ENCODE data around the gene PPP4R3C. TPM values are rescaled to one million over a fixed set of nuclear protein-coding genes. Genes with fewer than 3 reads are reported as not detected.

Gene PPP4R3C
- total and polyA plus RNA-seq, 2 of the 13 experiments (the other 11 are each of a cell fraction or from before 2014, with no cell fraction given), result not detected

DNA sequence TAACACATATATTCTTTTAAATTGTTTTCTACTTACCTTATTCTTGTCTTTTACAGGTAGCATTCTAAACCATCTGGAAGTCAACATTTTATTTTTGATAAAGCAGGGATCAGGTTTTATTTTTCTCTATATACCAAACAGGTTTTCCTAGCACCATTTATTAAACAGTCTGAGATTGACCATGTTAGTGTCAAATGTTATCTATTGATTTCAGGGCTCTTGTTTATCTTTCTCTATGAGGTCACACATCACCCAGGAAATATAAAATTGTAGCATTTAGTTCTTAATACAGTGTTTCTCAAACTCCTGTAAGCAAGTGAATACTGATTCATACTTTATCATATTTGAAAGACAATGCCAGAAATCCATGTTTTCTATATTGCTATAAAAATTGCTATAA, 28.1 kb downstream of the PPP4R3C start:
- no peak for ATAC-seq
- BruUV-seq (replicated peaks), result no TSS peak
- DNase-seq (ENCODE audit: low spot score), result no peak
- Histone ChIP-seq H3K4me2 (ENCODE audit: low read depth, low read length) (no peak overlapping the region), H2AFZ (ENCODE audit: low read length) (no peak overlapping the region), H3K36me3 (replicated peaks in 1 of 2; ENCODE audit: control insufficient read depth in 1 of 2, insufficient read depth in 2 of 2, low read length in 2 of 2) (no peaks in the 10 kb centered on the region), H3K9ac (ENCODE audit: insufficient read depth, low read depth, low read length) (no peak overlapping the region), H3K9me3 (ENCODE audit: low read length) (no peaks in the 10 kb centered on the region), H3K4me1 (ENCODE audit: insufficient read depth, low read length) (peaks cover 21% of the 10 kb centered on the region), H4K20me1 (ENCODE audit: insufficient read depth, low read length) (no peaks in the 10 kb centered on the region), H3K4me3 (replicated peaks in 1 of 3; ENCODE audit: insufficient read depth in 1 of 3, low read depth in 2 of 3, low read length in 3 of 3) (no peak overlapping the region), H3K27ac (ENCODE audit: extremely low read length, insufficient read depth, low read length) (no peak overlapping the region), H3K79me2 (ENCODE audit: insufficient read depth, low read length) (no peaks in the 10 kb centered on the region), H3K27me3 (ENCODE audit: control insufficient read depth in 1 of 2, insufficient read depth in 2 of 2, low read length in 2 of 2) (no peaks in the 10 kb centered on the region)
- in situ Hi-C loops (cut with HindIII; ENCODE audit: extremely low pct_ligation_motif_present, low pct_unique_long_range_greater_than_20kb), result no loop called here
- no peak for FAIRE-seq
- TF ChIP-seq ZNF282 (IDR thresholded peaks at IDR 0.05; ENCODE audit: partially characterized antibody), result no peak
- TF ChIP-seq, protein P1, sequence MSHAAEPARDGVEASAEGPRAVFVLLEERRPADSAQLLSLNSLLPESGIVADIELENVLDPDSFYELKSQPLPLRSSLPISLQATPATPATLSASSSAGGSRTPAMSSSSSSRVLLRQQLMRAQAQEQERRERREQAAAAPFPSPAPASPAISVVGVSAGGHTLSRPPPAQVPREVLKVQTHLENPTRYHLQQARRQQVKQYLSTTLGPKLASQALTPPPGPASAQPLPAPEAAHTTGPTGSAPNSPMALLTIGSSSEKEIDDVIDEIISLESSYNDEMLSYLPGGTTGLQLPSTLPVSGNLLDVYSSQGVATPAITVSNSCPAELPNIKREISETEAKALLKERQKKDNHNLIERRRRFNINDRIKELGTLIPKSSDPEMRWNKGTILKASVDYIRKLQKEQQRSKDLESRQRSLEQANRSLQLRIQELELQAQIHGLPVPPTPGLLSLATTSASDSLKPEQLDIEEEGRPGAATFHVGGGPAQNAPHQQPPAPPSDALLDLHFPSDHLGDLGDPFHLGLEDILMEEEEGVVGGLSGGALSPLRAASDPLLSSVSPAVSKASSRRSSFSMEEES (CRISPR knock-in tag; IDR thresholded peaks at IDR 0.05), result no peak
- ChIA-PET POLR2A (no interaction called here), CTCF (ENCODE audit: low intra/inter-chr PET ratio, low total read pairs) (no interaction called here)
- intact Hi-C loops (cut with micrococcal nuclease; ENCODE audit: unreplicated experiment), result no loop called here

Other genes starting within 250 kb of the PPP4R3C start
- not detected in 2 replicates for gene DCAF8L2, start 127.0 kb upstream of the PPP4R3C start, total RNA-seq (2016; rRNA removed; fragmentation: Illumina TruSeq; extraction: Trizol)
- not detected in 2 replicates for gene DCAF8L2, start 127.0 kb upstream of the PPP4R3C start, polyA plus RNA-seq (2011; rRNA removed)

All from HepG2 (cell line).